ENCODE data around the gene DNAH6.

- TF ChIP-seq, protein P1, sequence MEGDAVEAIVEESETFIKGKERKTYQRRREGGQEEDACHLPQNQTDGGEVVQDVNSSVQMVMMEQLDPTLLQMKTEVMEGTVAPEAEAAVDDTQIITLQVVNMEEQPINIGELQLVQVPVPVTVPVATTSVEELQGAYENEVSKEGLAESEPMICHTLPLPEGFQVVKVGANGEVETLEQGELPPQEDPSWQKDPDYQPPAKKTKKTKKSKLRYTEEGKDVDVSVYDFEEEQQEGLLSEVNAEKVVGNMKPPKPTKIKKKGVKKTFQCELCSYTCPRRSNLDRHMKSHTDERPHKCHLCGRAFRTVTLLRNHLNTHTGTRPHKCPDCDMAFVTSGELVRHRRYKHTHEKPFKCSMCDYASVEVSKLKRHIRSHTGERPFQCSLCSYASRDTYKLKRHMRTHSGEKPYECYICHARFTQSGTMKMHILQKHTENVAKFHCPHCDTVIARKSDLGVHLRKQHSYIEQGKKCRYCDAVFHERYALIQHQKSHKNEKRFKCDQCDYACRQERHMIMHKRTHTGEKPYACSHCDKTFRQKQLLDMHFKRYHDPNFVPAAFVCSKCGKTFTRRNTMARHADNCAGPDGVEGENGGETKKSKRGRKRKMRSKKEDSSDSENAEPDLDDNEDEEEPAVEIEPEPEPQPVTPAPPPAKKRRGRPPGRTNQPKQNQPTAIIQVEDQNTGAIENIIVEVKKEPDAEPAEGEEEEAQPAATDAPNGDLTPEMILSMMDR (IDR thresholded peaks at IDR 0.05): no peak
- TF ChIP-seq POLR2A (IDR thresholded peaks at IDR 0.05): no peak
Observed at GRCh38 chr2:84700006-84700405, 183.7 kb downstream of the DNAH6 start.

Measured in esophagus squamous epithelium (tissue), 4 donors.